IMR-90 (cell line): ENCODE measurements around the gene PCDHA1.

Experiments
- BHLHE40 ChIP-seq: fragments of 150-350 bp; IDR thresholded peaks from 2 replicates; pipeline ENCODE4 v1.6.1; 2016; ENCODE audit warnings: mild to moderate bottlenecking, low read depth, low read length
- CEBPB ChIP-seq: IDR thresholded peaks from 2 replicates; pipeline ENCODE4 v1.6.1; 2012; ENCODE audit warnings: low read depth, low read length, improper control_type of control experiment
- MAFK ChIP-seq: IDR thresholded peaks from 2 replicates; pipeline ENCODE4 v1.6.1; 2012; ENCODE audit warnings: low read depth, low read length, improper control_type of control experiment
- MXI1 ChIP-seq: IDR thresholded peaks from 2 replicates; pipeline ENCODE4 v1.6.1; 2012; ENCODE audit warnings: low read depth, mild to moderate bottlenecking, low read length, moderate library complexity, borderline replicate concordance
- NFE2L2 ChIP-seq: fragments of 150-350 bp; IDR thresholded peaks from 2 replicates; pipeline ENCODE4 v1.6.1; 2016; ENCODE audit warnings: low read depth, mild to moderate bottlenecking, low read length
- POLR2A ChIP-seq: IDR thresholded peaks from 2 replicates; pipeline ENCODE4 v1.6.1; 2012; ENCODE audit warnings: mild to moderate bottlenecking, low read depth, low read length
- RAD21 ChIP-seq: IDR thresholded peaks from 2 replicates; pipeline ENCODE4 v1.6.1; 2012; ENCODE audit warnings: low read length, improper control_type of control experiment
- RCOR1 ChIP-seq: IDR thresholded peaks from 2 replicates; pipeline ENCODE4 v1.6.1; 2012; ENCODE audit warnings: mild to moderate bottlenecking, low read length, improper control_type of control experiment; ENCODE audit not compliant: insufficient replicate concordance
- RFX5 ChIP-seq: IDR thresholded peaks from 2 replicates; pipeline ENCODE4 v1.8.0; 2012; ENCODE audit warnings: low read depth, mild to moderate bottlenecking, low read length, moderate library complexity
- TF ChIP-seq, protein P1 (sequence below): fragments of 150-350 bp; IDR thresholded peaks from 2 replicates; pipeline ENCODE4 v1.6.1; 2016; ENCODE audit warnings: low read depth, mild to moderate bottlenecking, low read length, moderate library complexity, borderline replicate concordance
- TF ChIP-seq, protein P2 (sequence below): conservative IDR thresholded peaks from 2 replicates; pipeline ENCODE4 v1.5.1; 2012; ENCODE audit warnings: mild to moderate bottlenecking, low read depth, low read length, improper control_type of control experiment
- TF ChIP-seq, protein P3 (sequence below): fragments of 150-350 bp; IDR thresholded peaks from 2 replicates; pipeline ENCODE4 v1.6.1; 2017; ENCODE audit warnings: mild to moderate bottlenecking, antibody characterized with exemption, low read length, low read depth

DNA sequence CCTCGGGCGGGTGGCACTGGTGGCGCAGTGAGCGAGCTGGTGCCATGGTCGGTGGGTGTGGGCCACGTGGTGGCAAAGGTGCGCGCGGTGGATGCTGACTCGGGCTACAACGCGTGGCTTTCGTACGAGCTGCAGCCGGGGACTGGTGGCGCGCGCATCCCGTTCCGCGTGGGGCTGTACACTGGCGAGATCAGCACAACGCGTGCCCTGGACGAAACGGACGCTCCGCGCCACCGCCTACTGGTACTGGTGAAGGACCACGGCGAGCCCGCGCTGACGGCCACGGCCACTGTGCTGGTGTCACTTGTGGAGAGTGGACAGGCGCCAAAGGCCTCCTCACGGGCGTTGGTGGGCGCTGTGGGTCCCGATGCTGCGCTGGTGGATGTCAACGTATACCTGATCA is 22.9 kb downstream of the PCDHA1 start:
- TF ChIP-seq MXI1 (no peak), POLR2A (no peak), CEBPB (no peak), RFX5 (no peak), RAD21 (no peak), RCOR1 (no peak), NFE2L2 (no peak), MAFK (no peak), BHLHE40 (no peak)
- TF ChIP-seq, protein P1, sequence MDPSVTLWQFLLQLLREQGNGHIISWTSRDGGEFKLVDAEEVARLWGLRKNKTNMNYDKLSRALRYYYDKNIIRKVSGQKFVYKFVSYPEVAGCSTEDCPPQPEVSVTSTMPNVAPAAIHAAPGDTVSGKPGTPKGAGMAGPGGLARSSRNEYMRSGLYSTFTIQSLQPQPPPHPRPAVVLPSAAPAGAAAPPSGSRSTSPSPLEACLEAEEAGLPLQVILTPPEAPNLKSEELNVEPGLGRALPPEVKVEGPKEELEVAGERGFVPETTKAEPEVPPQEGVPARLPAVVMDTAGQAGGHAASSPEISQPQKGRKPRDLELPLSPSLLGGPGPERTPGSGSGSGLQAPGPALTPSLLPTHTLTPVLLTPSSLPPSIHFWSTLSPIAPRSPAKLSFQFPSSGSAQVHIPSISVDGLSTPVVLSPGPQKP = no peak
- TF ChIP-seq, protein P2, sequence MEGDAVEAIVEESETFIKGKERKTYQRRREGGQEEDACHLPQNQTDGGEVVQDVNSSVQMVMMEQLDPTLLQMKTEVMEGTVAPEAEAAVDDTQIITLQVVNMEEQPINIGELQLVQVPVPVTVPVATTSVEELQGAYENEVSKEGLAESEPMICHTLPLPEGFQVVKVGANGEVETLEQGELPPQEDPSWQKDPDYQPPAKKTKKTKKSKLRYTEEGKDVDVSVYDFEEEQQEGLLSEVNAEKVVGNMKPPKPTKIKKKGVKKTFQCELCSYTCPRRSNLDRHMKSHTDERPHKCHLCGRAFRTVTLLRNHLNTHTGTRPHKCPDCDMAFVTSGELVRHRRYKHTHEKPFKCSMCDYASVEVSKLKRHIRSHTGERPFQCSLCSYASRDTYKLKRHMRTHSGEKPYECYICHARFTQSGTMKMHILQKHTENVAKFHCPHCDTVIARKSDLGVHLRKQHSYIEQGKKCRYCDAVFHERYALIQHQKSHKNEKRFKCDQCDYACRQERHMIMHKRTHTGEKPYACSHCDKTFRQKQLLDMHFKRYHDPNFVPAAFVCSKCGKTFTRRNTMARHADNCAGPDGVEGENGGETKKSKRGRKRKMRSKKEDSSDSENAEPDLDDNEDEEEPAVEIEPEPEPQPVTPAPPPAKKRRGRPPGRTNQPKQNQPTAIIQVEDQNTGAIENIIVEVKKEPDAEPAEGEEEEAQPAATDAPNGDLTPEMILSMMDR = no peak
- TF ChIP-seq, protein P3, sequence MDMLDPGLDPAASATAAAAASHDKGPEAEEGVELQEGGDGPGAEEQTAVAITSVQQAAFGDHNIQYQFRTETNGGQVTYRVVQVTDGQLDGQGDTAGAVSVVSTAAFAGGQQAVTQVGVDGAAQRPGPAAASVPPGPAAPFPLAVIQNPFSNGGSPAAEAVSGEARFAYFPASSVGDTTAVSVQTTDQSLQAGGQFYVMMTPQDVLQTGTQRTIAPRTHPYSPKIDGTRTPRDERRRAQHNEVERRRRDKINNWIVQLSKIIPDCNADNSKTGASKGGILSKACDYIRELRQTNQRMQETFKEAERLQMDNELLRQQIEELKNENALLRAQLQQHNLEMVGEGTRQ = no peak
